CD4-positive, CD25-positive, alpha-beta regulatory T cell (primary cell): ENCODE measurements around the gene SLC45A2. TPM values are rescaled to one million over a fixed set of nuclear protein-coding genes. Genes with fewer than 3 reads are reported as not detected.

ENCODE experiments used
- ATAC-seq, 2 donors: fragments of 150-1000 bp; cut with Tn5 transposase; one replicate each; pipeline ENCODE4 v1.10.0; 2021; ENCODE audit warnings: low read depth in 2 of 2, moderate number of reproducible peaks in 2 of 2, moderate library complexity in 1 of 2
- DNase-seq, 3 donors: peaks; one replicate each; pipeline versions ENCODE4 v3.0.0 to v3.0.0-alpha.2; 2012 to 2022; ENCODE audit warnings: mixed read lengths in 1 of 3
- H3K27ac ChIP-seq: one replicate; pipeline ENCODE4 v1.7.0; 2013; ENCODE audit warnings: mild to moderate bottlenecking, low read length; ENCODE audit not compliant: insufficient read depth, poor library complexity, severe bottlenecking
- H3K27me3 ChIP-seq: one replicate; pipeline ENCODE4 v1.7.0; 2013; ENCODE audit warnings: low read length; ENCODE audit not compliant: control insufficient read depth, insufficient read depth
- H3K36me3 ChIP-seq: one replicate; pipeline ENCODE4 v1.7.0; 2013; ENCODE audit warnings: mild to moderate bottlenecking, low read length, moderate library complexity; ENCODE audit not compliant: control insufficient read depth, insufficient read depth
- H3K4me1 ChIP-seq: 2 replicates; pipeline ENCODE4 v1.7.0; 2013; ENCODE audit warnings: mild to moderate bottlenecking, low read length; ENCODE audit not compliant: insufficient read depth, control insufficient read depth, poor library complexity, severe bottlenecking
- H3K4me3 ChIP-seq: one replicate; pipeline ENCODE4 v1.7.0; 2013; ENCODE audit warnings: low read depth, mild to moderate bottlenecking, low read length, moderate library complexity
- H3K9me3 ChIP-seq, 2 experiments: 1 replicate in 1 of 2; 2 replicates in 1 of 2; pipeline ENCODE4 v1.7.0; 2013; ENCODE audit warnings: low read length in 2 of 2, mild to moderate bottlenecking in 1 of 2, moderate library complexity in 1 of 2; ENCODE audit not compliant: control insufficient read depth in 2 of 2
- H3K27ac Mint-ChIP-seq, 3 donors: one replicate each; pipeline ENCODE4 v1.8.0; 2020 to 2022; ENCODE audit warnings: mild to moderate bottlenecking in 3 of 3, mixed read lengths in 3 of 3, moderate library complexity in 2 of 3
- H3K27me3 Mint-ChIP-seq: one replicate; pipeline ENCODE4 v1.8.0; 2022; ENCODE audit warnings: mild to moderate bottlenecking, mixed read lengths
- H3K36me3 Mint-ChIP-seq: one replicate; pipeline ENCODE4 v1.8.0; 2020; ENCODE audit warnings: mixed read lengths
- H3K4me1 Mint-ChIP-seq, 4 donors: one replicate each; pipeline ENCODE4 v1.8.0; 2020 to 2022; ENCODE audit warnings: mixed read lengths in 4 of 4, mild to moderate bottlenecking in 1 of 4
- H3K4me3 Mint-ChIP-seq, 4 donors: one replicate each; pipeline ENCODE4 v1.8.0; 2020 to 2022; ENCODE audit warnings: mild to moderate bottlenecking in 4 of 4, mixed read lengths in 4 of 4, moderate library complexity in 3 of 4
- H3K9me3 Mint-ChIP-seq, 7 donors: one replicate each; pipeline ENCODE4 v1.8.0; 2020 to 2022; ENCODE audit warnings: mixed read lengths in 7 of 7, mild to moderate bottlenecking in 3 of 7, moderate library complexity in 2 of 7
- polyA plus RNA-seq, 4 donors: library from polyadenylated mRNA; unstranded; fragments of 300-500 nt; fragmentation: Illumina TruSeq; gene quantifications; one replicate each; pipeline ENCODE4 v1.2.3, GENCODE V29; 2021
- total RNA-seq: library from RNA; stranded (reverse); gene quantifications from one replicate; pipeline ENCODE4 v1.2.3, GENCODE V29; 2022

SLC45A2 gene
- total and polyA plus RNA-seq, 5 donors from 2014 or later, result not detected

DNA sequence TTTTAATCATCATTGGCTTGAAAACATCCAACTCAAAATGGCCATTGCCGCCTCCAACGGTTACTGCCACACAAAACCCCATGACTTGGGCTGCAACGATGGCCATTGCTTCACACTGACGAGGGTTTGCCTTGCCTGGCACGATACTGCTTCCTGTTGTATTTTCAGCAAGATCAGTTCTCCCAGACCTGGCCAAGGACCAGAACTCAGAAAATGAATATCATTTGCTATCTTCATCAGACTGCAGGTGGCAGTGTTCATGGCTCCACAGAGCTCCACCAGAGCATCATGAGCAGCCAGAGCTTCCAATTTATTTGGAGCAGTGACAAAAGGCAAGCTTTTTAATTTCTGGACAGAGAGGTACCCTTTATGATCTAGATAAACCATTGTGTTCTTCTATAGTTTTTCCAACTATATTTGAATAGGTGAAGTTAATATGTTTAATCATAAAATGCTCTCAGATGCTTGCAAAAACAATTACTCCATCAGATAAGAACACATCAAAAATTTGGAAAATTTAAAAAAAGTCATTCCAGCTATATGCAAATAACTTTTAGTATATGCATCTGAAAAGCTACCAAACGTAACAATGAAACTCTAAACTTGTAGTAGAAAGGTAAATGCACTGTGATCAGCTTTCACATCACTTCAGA lies 13.0 kb upstream of the SLC45A2 start:
- Mint-ChIP-seq H3K9me3 (no peaks in the 10 kb centered on the region), H3K4me1 (peaks cover 6 to 15% (median 8%) of the 10 kb centered on the region in 4 donors), H3K36me3 (peaks cover 20% of the 10 kb centered on the region), H3K27ac (peak overlapping the region in 2 of 3 donors; percentile 49 to 67), H3K4me3 (no peak overlapping the region), H3K27me3 (no peaks in the 10 kb centered on the region)
- Histone ChIP-seq H3K27ac (no peak overlapping the region), H3K36me3 (peaks cover 7% of the 10 kb centered on the region), H3K4me1 (no peaks in the 10 kb centered on the region), H3K27me3 (no peaks in the 10 kb centered on the region), H3K4me3 (no peak overlapping the region), H3K9me3 (no peaks in the 10 kb centered on the region)
- DNase-seq, result peak in 1 of 3 donors; percentile 59
- peak in 1 of 2 donors; percentile 37 for ATAC-seq

DNA sequence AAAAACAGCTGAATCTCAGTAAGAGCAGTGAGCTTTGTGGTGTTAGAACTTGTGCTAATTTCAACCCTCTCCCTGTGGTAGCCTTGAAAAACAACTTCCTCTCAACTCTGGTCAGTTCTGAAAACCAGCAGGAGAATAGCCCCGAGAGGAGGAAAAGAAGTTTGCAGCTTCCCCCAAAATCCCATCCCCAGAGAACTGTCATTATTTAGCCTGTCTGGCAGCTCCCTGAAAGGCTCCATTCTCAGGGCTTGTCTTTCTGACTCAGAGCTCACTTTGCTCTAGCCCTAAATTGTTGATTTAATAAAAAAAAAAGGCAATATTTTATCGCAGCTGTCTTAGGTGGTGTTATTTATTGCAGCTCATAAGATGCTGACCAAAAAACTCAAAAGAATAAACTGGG lies 11.4 kb upstream of the SLC45A2 start:
- Mint-ChIP-seq H3K27me3 (no peaks in the 10 kb centered on the region), H3K4me1 (peaks cover 6 to 15% (median 10%) of the 10 kb centered on the region in 4 donors), H3K9me3 (no peaks in the 10 kb centered on the region), H3K27ac (peak overlapping the region in 2 of 3 donors; percentile 35 to 53), H3K4me3 (no peak overlapping the region), H3K36me3 (peaks cover 20% of the 10 kb centered on the region)
- H3K27ac ChIP-seq, result no peak overlapping the region
- DNase-seq, result no peak
- peaks cover 7% of the 10 kb centered on the region for H3K36me3 ChIP-seq
- no peaks in the 10 kb centered on the region for H3K27me3 ChIP-seq
- no peaks in the 10 kb centered on the region for H3K9me3 ChIP-seq
- no peaks in the 10 kb centered on the region for H3K4me1 ChIP-seq
- ATAC-seq, result no peak
- no peak overlapping the region for H3K4me3 ChIP-seq

DNA sequence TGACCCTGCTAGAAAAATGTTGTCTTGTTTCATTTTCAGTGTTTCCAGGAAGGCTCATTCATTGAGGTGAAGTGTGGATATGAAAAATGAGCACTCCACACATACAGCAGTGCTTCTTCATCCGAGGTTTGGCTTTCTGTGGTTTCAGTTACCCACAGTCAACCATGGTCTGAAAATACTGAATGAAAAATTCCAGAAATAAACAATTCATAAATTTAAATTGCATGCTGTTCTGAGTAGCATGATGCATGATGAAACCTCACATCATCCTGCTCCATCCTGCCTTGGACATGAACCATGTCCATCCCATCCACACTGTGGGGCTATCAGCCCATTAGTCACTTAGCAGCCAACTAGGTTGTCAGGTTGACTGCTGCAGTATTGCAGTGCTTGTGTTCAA lies 10.4 kb upstream of the SLC45A2 start:
- no peak overlapping the region for H3K4me3 Mint-ChIP-seq
- ATAC-seq, result no peak

DNA sequence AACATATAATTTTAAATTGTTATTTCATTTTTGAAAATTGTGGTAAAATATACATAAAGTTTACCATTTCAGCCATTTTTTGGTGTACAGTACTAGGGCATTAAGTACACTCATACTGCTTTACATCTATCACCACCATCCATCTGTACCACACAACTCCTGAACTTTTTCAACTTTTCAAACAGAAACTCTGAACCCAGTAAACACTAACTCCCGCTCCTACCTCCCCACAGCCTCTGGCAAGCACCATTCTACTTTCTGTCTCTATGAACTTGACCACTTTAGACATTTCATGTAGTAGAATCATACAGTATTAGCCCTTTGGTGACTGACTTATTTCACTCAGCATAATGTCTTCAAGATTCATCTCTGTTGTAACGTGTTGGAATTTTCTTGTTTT lies 8.4 kb upstream of the SLC45A2 start:
- no peak for ATAC-seq
- H3K4me3 Mint-ChIP-seq, result no peak overlapping the region
- peak overlapping the region in 1 of 3 donors; percentile 53 for H3K27ac Mint-ChIP-seq
- no peaks in the 10 kb centered on the region for H3K27me3 ChIP-seq
- no peaks in the 10 kb centered on the region for H3K9me3 ChIP-seq
- H3K4me3 ChIP-seq, result no peak overlapping the region
- no peak for DNase-seq
- peaks cover 0 to 3% (median 0%) of the 10 kb centered on the region in 7 donors for H3K9me3 Mint-ChIP-seq
- H3K4me1 Mint-ChIP-seq, result peaks cover 6 to 14% (median 8%) of the 10 kb centered on the region in 4 donors
- no peaks in the 10 kb centered on the region for H3K27me3 Mint-ChIP-seq
- H3K36me3 Mint-ChIP-seq, result peaks cover 37% of the 10 kb centered on the region
- H3K36me3 ChIP-seq, result peaks cover 15% of the 10 kb centered on the region
- no peak overlapping the region for H3K27ac ChIP-seq
- H3K4me1 ChIP-seq, result no peaks in the 10 kb centered on the region

More for the DNA sequence above, 10.4 kb upstream of the SLC45A2 start:
- DNase-seq, result no peak
- no peak overlapping the region for H3K4me3 ChIP-seq
- H3K36me3 Mint-ChIP-seq, result peaks cover 20% of the 10 kb centered on the region
- H3K4me1 Mint-ChIP-seq, result peaks cover 6 to 15% (median 12%) of the 10 kb centered on the region in 4 donors
- no peaks in the 10 kb centered on the region for H3K9me3 ChIP-seq
- H3K27me3 ChIP-seq, result no peaks in the 10 kb centered on the region
- H3K27ac Mint-ChIP-seq, result no peak overlapping the region
- no peaks in the 10 kb centered on the region for H3K4me1 ChIP-seq
- peaks cover 7% of the 10 kb centered on the region for H3K36me3 ChIP-seq
- H3K9me3 Mint-ChIP-seq, result no peaks in the 10 kb centered on the region
- no peak overlapping the region for H3K27ac ChIP-seq
- no peaks in the 10 kb centered on the region for H3K27me3 Mint-ChIP-seq

DNA sequence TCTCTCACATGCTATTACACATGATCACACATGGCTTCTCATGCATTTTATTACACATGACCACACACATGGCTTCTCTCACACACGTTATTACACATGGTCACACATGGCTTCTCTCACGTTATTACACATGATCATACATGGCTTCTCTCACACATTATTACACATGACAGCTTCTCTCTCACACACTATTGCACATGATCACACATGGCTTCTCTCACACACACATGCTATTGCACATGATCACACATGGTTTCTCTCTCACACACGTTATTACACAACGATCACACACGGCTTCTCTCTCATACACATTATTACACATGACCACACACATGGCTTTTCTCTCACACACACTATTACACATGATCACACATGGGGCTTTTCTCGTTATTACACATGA lies 954 bp upstream of the SLC45A2 start:
- H3K4me3 ChIP-seq, result no peak overlapping the region
- H3K27me3 Mint-ChIP-seq, result no peaks in the 10 kb centered on the region
- H3K27me3 ChIP-seq, result no peaks in the 10 kb centered on the region
- H3K36me3 Mint-ChIP-seq, result peaks cover 20% of the 10 kb centered on the region
- no peaks in the 10 kb centered on the region for H3K9me3 ChIP-seq
- no peak for ATAC-seq
- peaks cover 0 to 3% (median 0%) of the 10 kb centered on the region in 7 donors for H3K9me3 Mint-ChIP-seq
- H3K4me3 Mint-ChIP-seq, result no peak overlapping the region
- DNase-seq, result no peak
- no peaks in the 10 kb centered on the region for H3K4me1 ChIP-seq
- peaks cover 0 to 2% (median 0%) of the 10 kb centered on the region in 4 donors for H3K4me1 Mint-ChIP-seq
- H3K27ac Mint-ChIP-seq, result no peak overlapping the region
- peaks cover 15% of the 10 kb centered on the region for H3K36me3 ChIP-seq
- H3K27ac ChIP-seq, result no peak overlapping the region

DNA sequence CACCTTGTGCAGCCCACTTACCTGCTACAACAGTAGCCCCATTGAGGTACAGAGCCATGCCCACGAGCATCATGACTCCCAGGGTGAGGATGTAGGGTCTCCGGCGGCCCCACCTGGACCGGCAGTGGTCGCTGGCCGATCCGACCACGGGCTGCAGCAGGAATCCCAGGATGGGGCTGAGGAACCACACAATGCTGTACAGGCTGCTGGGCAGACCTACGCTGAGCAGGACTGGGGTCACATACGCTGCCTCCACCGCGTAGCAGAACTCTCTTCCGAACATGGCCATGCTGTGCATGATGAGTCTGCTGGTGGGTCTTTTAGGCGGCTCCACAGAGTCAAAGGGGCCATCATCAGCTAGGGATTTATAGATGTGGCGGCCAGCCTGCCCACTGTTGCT lies 315 bp downstream of the SLC45A2 start:
- Mint-ChIP-seq H3K9me3 (peaks cover 0 to 4% (median 0%) of the 10 kb centered on the region in 7 donors), H3K36me3 (peaks cover 17% of the 10 kb centered on the region), H3K4me3 (no peak overlapping the region), H3K4me1 (no peaks in the 10 kb centered on the region), H3K27ac (no peak overlapping the region), H3K27me3 (no peaks in the 10 kb centered on the region)
- ATAC-seq (no peak), DNase-seq (no peak)
- Histone ChIP-seq H3K4me1 (no peaks in the 10 kb centered on the region), H3K27ac (no peak overlapping the region), H3K9me3 (no peaks in the 10 kb centered on the region), H3K27me3 (no peaks in the 10 kb centered on the region), H3K36me3 (peaks cover 15% of the 10 kb centered on the region), H3K4me3 (no peak overlapping the region)

DNA sequence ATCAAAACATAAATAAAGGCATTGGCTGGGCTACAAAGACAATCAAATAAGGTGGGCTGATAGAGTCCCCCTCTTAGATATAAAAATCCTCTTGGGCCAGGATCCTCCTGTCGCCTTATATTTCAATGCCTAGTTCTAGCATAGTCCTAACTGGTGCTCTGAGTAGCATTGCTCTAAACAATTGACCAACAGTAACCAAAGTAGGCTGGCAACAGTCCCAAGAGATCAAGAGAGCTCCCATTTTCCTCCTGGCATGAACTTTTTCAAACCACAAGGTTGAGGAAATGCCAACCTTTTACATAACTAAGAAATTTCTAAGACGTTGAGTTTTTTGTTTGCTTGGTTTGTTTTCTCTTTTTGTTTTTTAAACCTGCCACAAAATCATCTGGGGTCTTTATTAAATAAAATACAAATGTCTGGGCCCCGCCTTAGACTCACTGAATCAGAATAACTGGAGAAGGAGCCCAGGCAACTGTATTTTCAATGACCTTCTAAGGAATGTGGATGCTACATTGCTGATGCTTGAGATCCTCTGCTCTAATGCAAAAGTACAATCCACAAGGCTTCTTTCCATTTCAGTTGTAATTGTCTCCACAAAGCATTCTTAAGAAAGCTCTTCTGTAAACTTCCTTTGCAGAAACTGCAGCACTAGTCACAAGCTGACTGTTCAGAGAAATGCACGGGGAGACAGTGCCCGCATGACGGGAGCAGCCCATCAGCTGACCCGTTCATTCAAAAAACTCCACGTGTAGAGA lies 2.9 kb downstream of the SLC45A2 start:
- H3K36me3 Mint-ChIP-seq, result no peaks in the 10 kb centered on the region
- Histone ChIP-seq H3K9me3 (no peaks in the 10 kb centered on the region), H3K36me3 (no peaks in the 10 kb centered on the region), H3K4me3 (no peak overlapping the region), H3K27me3 (no peaks in the 10 kb centered on the region), H3K4me1 (no peaks in the 10 kb centered on the region), H3K27ac (no peak overlapping the region)
- no peak overlapping the region for H3K27ac Mint-ChIP-seq
- H3K9me3 Mint-ChIP-seq, result peaks cover 0 to 4% (median 0%) of the 10 kb centered on the region in 7 donors
- DNase-seq (no peak), ATAC-seq (no peak)
- no peak overlapping the region for H3K4me3 Mint-ChIP-seq
- peaks cover 5% of the 10 kb centered on the region for H3K27me3 Mint-ChIP-seq
- H3K4me1 Mint-ChIP-seq, result no peaks in the 10 kb centered on the region
